Omental fat pad (tissue), 4 donors: ENCODE results near the gene UBA7. TPM values are rescaled to one million over a fixed set of nuclear protein-coding genes. Genes with fewer than 3 reads are reported as not detected.

ENCODE experiments used
- ATAC-seq: fragments of 150-250 bp; one replicate; pipeline ENCODE4 v1.9.1; 2016; ENCODE audit warnings: mild to moderate bottlenecking, moderate library complexity; ENCODE audit not compliant: low FRiP score
- DNase-seq: peaks from one replicate; pipeline ENCODE4 v3.0.0-alpha.2; 2019; ENCODE audit warnings: low spot score
- total RNA-seq, 4 donors: library from RNA; depleted of rRNA; stranded (reverse); fragments of >200 nt; gene quantifications; one replicate each; pipeline ENCODE4 v1.1.0, GENCODE V29; 2016
- TF ChIP-seq, protein P1 (sequence below), 3 donors: fragments of 450-650 bp; IDR thresholded peaks; one replicate each; pipeline ENCODE4 v1.5.1; 2016 to 2017; ENCODE audit warnings: antibody characterized with exemption in 3 of 3, mild to moderate bottlenecking in 3 of 3, moderate library complexity in 2 of 3

The UBA7 gene
- total RNA-seq = 10 to 100 TPM; 33.6 to 85.4 (median 38.1) TPM

DNA sequence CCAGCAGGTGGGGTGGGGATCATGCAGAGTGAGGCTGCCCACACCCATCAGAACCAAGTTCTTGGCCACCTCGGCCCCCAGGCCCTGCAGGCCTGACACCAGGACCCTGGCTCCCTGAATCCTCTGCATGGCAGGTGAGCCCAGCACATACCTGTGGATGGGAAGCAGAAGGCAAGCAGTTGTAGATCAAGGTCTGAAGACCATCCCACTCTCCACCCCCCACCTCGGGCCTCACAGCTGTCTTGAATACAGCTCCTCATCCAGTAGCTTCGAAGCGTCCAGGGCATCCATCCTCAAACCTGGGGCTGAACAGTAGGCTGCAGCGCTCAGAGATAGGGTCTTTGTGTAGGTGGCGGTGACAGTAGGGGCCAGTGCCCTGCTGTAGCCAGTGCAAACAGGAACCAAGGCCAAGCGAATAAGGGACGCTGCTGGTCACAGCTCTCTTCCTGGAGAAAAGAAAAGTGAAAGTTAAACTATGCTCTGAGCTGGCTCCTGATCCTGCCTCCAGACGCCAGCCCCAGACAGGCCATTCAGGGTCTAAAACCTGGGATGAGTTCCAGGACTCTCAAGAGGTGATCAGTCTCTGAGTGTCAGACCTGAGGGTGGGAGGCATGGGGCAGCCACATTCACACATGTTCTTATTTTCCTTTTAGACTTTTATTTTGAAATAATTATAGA lies at the start of gene UBA7:
UBA7 (minus strand) TSS at position 457 of the 678 bp plus-strand sequence; CDS start at position 291, 166 bp downstream.
- DNase-seq (no peak), ATAC-seq (peak; percentile 86)
- TF ChIP-seq, protein P1, sequence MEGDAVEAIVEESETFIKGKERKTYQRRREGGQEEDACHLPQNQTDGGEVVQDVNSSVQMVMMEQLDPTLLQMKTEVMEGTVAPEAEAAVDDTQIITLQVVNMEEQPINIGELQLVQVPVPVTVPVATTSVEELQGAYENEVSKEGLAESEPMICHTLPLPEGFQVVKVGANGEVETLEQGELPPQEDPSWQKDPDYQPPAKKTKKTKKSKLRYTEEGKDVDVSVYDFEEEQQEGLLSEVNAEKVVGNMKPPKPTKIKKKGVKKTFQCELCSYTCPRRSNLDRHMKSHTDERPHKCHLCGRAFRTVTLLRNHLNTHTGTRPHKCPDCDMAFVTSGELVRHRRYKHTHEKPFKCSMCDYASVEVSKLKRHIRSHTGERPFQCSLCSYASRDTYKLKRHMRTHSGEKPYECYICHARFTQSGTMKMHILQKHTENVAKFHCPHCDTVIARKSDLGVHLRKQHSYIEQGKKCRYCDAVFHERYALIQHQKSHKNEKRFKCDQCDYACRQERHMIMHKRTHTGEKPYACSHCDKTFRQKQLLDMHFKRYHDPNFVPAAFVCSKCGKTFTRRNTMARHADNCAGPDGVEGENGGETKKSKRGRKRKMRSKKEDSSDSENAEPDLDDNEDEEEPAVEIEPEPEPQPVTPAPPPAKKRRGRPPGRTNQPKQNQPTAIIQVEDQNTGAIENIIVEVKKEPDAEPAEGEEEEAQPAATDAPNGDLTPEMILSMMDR (IDR thresholded peaks at IDR 0.05) = no peak

- TF ChIP-seq, protein P1 (IDR thresholded peaks at IDR 0.05) = no peak
- DNase-seq = no peak
- ATAC-seq = no peak
These were observed 46.0 kb upstream of the UBA7 start for GRCh38 chr3:49859576-49860305.

GRCh38 chr3:49856181-49857005 lies 42.6 kb upstream of the UBA7 start, which contains the start of gene TRAIP:
Gene TRAIP (minus strand): TSS chr3:49856564. CDS start chr3:49856453, 111 bp downstream.
- ATAC-seq (peak; percentile 94), DNase-seq (peak; percentile 74)
- TF ChIP-seq, protein P1 (IDR thresholded peaks at IDR 0.05) = no peak

DNA sequence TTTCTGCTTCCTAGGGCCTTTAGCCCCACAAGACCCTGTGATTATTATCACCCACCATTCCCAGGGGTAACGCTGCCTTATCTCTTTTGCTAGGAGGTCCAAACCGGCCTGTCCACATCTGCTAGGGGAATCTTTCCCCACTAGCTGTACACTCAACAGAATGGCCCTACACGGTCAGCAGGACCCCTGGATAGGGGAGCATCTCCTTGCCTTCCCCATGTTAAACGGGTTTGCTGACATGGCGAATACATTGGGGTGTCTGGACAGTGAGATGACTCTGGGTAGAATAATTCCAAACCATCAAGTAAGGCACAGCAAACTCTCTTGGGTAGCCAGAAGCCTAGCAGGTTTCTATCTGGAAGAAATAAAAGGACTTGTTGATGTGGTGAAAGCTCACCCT lies 41.9 kb upstream of the UBA7 start:
- DNase-seq (no peak), ATAC-seq (no peak)
- TF ChIP-seq, protein P1 (IDR thresholded peaks at IDR 0.05) = no peak

DNA sequence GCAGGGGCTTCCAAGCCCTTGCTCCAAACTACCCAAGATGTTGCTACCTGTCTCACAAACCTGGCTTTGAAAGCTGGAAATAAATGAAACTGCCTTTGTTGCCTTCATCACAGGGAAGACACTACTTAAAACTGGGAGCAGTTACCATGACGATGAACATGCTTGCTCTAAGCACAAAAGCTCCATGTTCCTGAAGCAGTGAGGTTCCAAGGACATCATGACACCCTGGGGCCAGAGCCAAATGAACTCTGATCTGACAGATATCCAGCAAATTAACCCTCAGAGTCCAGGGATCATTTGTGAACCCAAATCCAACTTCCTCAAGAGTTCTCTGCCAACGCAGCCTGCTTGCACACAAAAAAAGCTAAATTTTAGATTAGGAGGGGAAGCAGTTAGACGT lies 31.9 kb upstream of the UBA7 start:
- TF ChIP-seq, protein P1 (IDR thresholded peaks at IDR 0.05) = no peak
- DNase-seq (no peak), ATAC-seq (no peak)

DNA sequence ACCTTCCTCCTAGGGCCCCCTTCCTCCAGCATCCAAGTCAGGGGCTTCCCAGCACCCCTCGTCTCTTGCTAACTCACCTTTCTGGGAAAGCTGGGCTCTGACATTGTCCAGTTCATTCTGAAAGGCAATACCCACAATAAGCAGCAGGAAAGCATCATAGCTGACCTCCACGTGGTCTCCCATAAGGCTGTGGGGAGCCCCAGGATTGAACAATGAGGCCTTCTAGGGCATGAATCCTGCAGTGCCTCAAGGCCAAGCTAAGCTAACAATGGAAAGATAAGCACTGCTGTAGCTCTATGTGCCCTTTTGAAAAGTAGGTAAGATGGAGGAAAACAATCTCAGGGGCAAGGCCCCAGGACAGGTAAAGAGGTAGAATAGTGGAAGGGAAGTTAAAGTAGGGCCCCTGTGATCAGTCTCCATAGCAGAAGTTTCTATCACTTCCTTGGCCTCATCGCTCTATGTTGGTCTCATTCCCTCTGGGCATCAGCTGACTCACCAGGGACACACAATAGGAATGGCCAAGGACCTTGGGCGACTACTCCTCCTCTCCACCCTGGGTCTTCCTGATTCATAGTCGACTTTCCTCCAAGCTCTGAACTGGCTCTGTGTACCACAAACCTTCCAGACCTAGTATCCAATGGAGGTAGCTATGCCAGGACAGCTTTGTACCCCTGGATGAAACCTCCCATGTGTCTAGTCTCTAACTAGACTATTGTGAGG lies 30.9 kb upstream of the UBA7 start:
- no peak for ATAC-seq

More for the DNA sequence above, 30.9 kb upstream of the UBA7 start:
- TF ChIP-seq, protein P1 (IDR thresholded peaks at IDR 0.05) = no peak
- no peak for DNase-seq
